ENCODE results near the gene LRIT3. TPM values are rescaled to one million over a fixed set of nuclear protein-coding genes. Genes with fewer than 3 reads are reported as not detected.

The LRIT3 gene
- total RNA-seq, 1 experiment from 2014 or later: 0.26 TPM

GRCh38 chr4:109827672-109828071 is 20.2 kb upstream of the LRIT3 start, which contains the start of gene RRH:
RRH (plus strand) TSS chr4:109827972; CDS start chr4:109828028, 56 bp downstream.
- no peak within 1 kb of the TSS for H3K4me3 ChIP-seq (ENCODE audit: low read depth, low read length, poor library complexity, severe bottlenecking)
- peaks cover 40% of the 10 kb centered on the region for H3K36me3 ChIP-seq (ENCODE audit: insufficient read depth, low read length, poor library complexity, severe bottlenecking)
- ChIA-PET POLR2A (ENCODE audit: low non-redundant PET) (no interaction called here), CTCF (no interaction called here)
- intact Hi-C loops (cut with micrococcal nuclease; ENCODE audit: unreplicated experiment): no loop called here
- no peaks in the 10 kb centered on the region for H3K27me3 ChIP-seq (replicated peaks; ENCODE audit: insufficient read depth, low read depth, low read length, poor library complexity)
- BruUV-seq (replicated peaks): no TSS peak
- no peaks in the 10 kb centered on the region for H3K9me3 ChIP-seq (ENCODE audit: low read depth, low read length, poor library complexity, severe bottlenecking)
- no peak within 1 kb of the TSS for H3K27ac ChIP-seq (ENCODE audit: low read depth, low read length, poor library complexity, severe bottlenecking)
- no peaks in the 10 kb centered on the region for H3K4me1 ChIP-seq (ENCODE audit: insufficient read depth, low read length, poor library complexity, severe bottlenecking)
- TF ChIP-seq, protein P1, sequence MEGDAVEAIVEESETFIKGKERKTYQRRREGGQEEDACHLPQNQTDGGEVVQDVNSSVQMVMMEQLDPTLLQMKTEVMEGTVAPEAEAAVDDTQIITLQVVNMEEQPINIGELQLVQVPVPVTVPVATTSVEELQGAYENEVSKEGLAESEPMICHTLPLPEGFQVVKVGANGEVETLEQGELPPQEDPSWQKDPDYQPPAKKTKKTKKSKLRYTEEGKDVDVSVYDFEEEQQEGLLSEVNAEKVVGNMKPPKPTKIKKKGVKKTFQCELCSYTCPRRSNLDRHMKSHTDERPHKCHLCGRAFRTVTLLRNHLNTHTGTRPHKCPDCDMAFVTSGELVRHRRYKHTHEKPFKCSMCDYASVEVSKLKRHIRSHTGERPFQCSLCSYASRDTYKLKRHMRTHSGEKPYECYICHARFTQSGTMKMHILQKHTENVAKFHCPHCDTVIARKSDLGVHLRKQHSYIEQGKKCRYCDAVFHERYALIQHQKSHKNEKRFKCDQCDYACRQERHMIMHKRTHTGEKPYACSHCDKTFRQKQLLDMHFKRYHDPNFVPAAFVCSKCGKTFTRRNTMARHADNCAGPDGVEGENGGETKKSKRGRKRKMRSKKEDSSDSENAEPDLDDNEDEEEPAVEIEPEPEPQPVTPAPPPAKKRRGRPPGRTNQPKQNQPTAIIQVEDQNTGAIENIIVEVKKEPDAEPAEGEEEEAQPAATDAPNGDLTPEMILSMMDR (conservative IDR thresholded peaks at IDR 0.05; ENCODE audit: low read depth, low read length): no peak
- no peak for TF ChIP-seq EZH2 (IDR thresholded peaks at IDR 0.05; ENCODE audit: borderline replicate concordance, low read depth, low read length, poor library complexity, severe bottlenecking)
- DNase-seq (ENCODE audit: low spot score): no peak

- peaks cover 8% of the 10 kb centered on the region for H3K4me1 ChIP-seq (ENCODE audit: insufficient read depth, low read length, poor library complexity, severe bottlenecking)
- POLR2A ChIA-PET (ENCODE audit: low non-redundant PET): no interaction called here
- H3K27ac ChIP-seq (ENCODE audit: low read depth, low read length, poor library complexity, severe bottlenecking): no peak overlapping the region
- no peak overlapping the region for H3K4me3 ChIP-seq (ENCODE audit: low read depth, low read length, poor library complexity, severe bottlenecking)
- no peaks in the 10 kb centered on the region for H3K27me3 ChIP-seq (replicated peaks; ENCODE audit: insufficient read depth, low read depth, low read length, poor library complexity)
- BruUV-seq (replicated peaks): no TSS peak
- intact Hi-C loops (cut with micrococcal nuclease; ENCODE audit: unreplicated experiment): no loop called here
- peaks cover 6% of the 10 kb centered on the region for H3K36me3 ChIP-seq (ENCODE audit: insufficient read depth, low read length, poor library complexity, severe bottlenecking)
- CTCF ChIA-PET: no interaction called here
- H3K9me3 ChIP-seq (ENCODE audit: low read depth, low read length, poor library complexity, severe bottlenecking): no peaks in the 10 kb centered on the region
- no peak for TF ChIP-seq EZH2 (IDR thresholded peaks at IDR 0.05; ENCODE audit: borderline replicate concordance, low read depth, low read length, poor library complexity, severe bottlenecking)
- TF ChIP-seq, protein P1 (conservative IDR thresholded peaks at IDR 0.05; ENCODE audit: low read depth, low read length): no peak
- DNase-seq (ENCODE audit: low spot score): no peak
Measured at GRCh38 chr4:109833756-109834155, 14.2 kb upstream of the LRIT3 start.

- Histone ChIP-seq H3K27ac (ENCODE audit: low read depth, low read length, poor library complexity, severe bottlenecking) (no peak overlapping the region), H3K4me3 (ENCODE audit: low read depth, low read length, poor library complexity, severe bottlenecking) (no peak overlapping the region), H3K36me3 (ENCODE audit: insufficient read depth, low read length, poor library complexity, severe bottlenecking) (no peaks in the 10 kb centered on the region), H3K27me3 (replicated peaks; ENCODE audit: insufficient read depth, low read depth, low read length, poor library complexity) (no peaks in the 10 kb centered on the region), H3K9me3 (ENCODE audit: low read depth, low read length, poor library complexity, severe bottlenecking) (no peaks in the 10 kb centered on the region), H3K4me1 (ENCODE audit: insufficient read depth, low read length, poor library complexity, severe bottlenecking) (peaks cover 8% of the 10 kb centered on the region)
- BruUV-seq (replicated peaks): no TSS peak
- TF ChIP-seq EZH2 (IDR thresholded peaks at IDR 0.05; ENCODE audit: borderline replicate concordance, low read depth, low read length, poor library complexity, severe bottlenecking): no peak
- peak; percentile 14 for DNase-seq (ENCODE audit: low spot score)
- ChIA-PET POLR2A (ENCODE audit: low non-redundant PET) (interaction anchor here (0.7 kb wide), 1 partner anchor 102 kb away, joined by 3 read pairs; no protein-coding TSS in a partner anchor), CTCF (no interaction called here)
- intact Hi-C loops (cut with micrococcal nuclease; ENCODE audit: unreplicated experiment): no loop called here
Measured at GRCh38 chr4:109836985-109837384, 10.9 kb upstream of the LRIT3 start.

DNA sequence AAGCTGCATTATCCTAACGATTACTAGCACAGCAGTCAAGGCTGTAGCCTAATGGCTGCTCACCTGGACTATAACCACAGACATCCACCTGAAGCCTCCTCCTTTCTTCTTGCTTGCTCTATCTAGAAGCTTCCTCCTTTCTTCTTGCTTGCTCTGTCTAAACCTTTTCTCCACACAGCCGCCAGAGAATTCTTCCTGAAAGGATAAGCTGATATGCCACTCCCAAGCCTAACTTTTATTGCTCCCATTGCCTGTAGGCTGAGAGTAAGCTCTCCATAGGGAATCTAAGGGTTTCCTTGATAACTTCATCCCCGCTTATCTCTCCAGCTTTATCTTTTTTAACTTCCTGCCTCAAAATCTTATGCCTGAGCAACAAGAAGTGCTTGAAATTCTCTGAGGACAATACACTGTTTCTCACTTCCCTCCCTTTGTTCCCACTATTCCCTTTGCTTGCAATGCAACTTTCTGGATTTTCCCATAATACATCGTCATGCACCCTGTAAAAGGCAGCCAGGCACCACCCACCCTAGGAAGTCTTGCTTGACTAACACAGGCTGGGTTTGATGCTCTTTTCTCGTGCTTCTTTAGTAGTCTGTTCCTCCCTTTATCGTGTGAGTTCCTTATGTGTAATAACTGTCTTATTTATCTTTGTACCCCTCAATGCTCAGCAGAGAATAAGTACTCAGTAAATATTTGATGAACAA is 1.4 kb upstream of the LRIT3 start:
- peak; percentile 17 for DNase-seq (ENCODE audit: low spot score)
- Histone ChIP-seq H3K27ac (ENCODE audit: low read depth, low read length, poor library complexity, severe bottlenecking) (no peak overlapping the region), H3K4me1 (ENCODE audit: insufficient read depth, low read length, poor library complexity, severe bottlenecking) (peaks cover 3% of the 10 kb centered on the region), H3K4me3 (ENCODE audit: low read depth, low read length, poor library complexity, severe bottlenecking) (no peak overlapping the region), H3K9me3 (ENCODE audit: low read depth, low read length, poor library complexity, severe bottlenecking) (no peaks in the 10 kb centered on the region), H3K36me3 (ENCODE audit: insufficient read depth, low read length, poor library complexity, severe bottlenecking) (no peaks in the 10 kb centered on the region), H3K27me3 (replicated peaks; ENCODE audit: insufficient read depth, low read depth, low read length, poor library complexity) (no peaks in the 10 kb centered on the region)
- ChIA-PET POLR2A (ENCODE audit: low non-redundant PET) (no interaction called here), CTCF (no interaction called here)
- intact Hi-C loops (cut with micrococcal nuclease; ENCODE audit: unreplicated experiment): no loop called here
- no TSS peak for BruUV-seq (replicated peaks)
- TF ChIP-seq, protein P1 (conservative IDR thresholded peaks at IDR 0.05; ENCODE audit: low read depth, low read length): no peak
- TF ChIP-seq EZH2 (IDR thresholded peaks at IDR 0.05; ENCODE audit: borderline replicate concordance, low read depth, low read length, poor library complexity, severe bottlenecking): no peak
